Thyroid gland (tissue), 4 donors: Measurements from ENCODE around the gene BANF2.

ENCODE experiments used
- POLR2A ChIP-seq, 2 donors: fragments of 450-650 bp; IDR thresholded peaks; one replicate each; pipeline ENCODE4 v1.6.1; 2017; ENCODE audit warnings: antibody characterized with exemption in 2 of 2, mild to moderate bottlenecking in 2 of 2, moderate library complexity in 1 of 2
- TF ChIP-seq, protein P1 (sequence below), 6 experiments: fragments of 200-600 bp in 3 of 6; fragments of 450-650 bp in 3 of 6; sonication (generic) in 3 of 6; IDR thresholded peaks; one replicate each; pipeline ENCODE4 v1.5.1; 2016 to 2019; ENCODE audit warnings: antibody characterized with exemption in 6 of 6, mild to moderate bottlenecking in 2 of 6, inconsistent platforms in 1 of 6, moderate library complexity in 1 of 6

DNA sequence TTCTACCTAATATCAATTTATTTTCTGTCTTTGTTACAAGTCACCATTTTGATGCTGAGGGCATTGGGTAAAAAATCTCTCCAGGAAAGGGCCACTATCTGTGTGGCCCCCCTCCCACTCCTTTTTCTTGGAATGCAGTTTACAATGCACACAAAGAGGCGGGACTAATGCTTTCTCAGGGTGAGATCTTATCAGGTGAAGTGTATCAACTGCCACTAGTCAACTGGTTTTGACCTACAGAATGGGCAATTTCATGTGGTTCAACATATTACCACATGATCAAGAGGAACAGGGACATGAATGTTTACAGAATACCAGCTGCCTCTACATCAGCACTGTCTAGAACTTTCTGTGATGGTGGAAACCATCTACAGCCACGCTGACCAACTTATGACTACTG is 21.5 kb upstream of the BANF2 start:
- TF ChIP-seq, protein P1, sequence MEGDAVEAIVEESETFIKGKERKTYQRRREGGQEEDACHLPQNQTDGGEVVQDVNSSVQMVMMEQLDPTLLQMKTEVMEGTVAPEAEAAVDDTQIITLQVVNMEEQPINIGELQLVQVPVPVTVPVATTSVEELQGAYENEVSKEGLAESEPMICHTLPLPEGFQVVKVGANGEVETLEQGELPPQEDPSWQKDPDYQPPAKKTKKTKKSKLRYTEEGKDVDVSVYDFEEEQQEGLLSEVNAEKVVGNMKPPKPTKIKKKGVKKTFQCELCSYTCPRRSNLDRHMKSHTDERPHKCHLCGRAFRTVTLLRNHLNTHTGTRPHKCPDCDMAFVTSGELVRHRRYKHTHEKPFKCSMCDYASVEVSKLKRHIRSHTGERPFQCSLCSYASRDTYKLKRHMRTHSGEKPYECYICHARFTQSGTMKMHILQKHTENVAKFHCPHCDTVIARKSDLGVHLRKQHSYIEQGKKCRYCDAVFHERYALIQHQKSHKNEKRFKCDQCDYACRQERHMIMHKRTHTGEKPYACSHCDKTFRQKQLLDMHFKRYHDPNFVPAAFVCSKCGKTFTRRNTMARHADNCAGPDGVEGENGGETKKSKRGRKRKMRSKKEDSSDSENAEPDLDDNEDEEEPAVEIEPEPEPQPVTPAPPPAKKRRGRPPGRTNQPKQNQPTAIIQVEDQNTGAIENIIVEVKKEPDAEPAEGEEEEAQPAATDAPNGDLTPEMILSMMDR (IDR thresholded peaks at IDR 0.05): no peak
- TF ChIP-seq POLR2A (IDR thresholded peaks at IDR 0.05): no peak
